Body of pancreas (tissue), 4 donors: ENCODE results near the gene SYT13. TPM values are rescaled to one million over a fixed set of nuclear protein-coding genes. Genes with fewer than 3 reads are reported as not detected.

Source experiments
- ATAC-seq: fragments of 150-250 bp; one replicate; pipeline ENCODE4 v1.9.1; 2016
- DNase-seq, 4 donors: peaks; one replicate each; pipeline ENCODE4 v3.0.0-alpha.2; 2019
- H3K27ac ChIP-seq, 4 donors: fragments of 200-600 bp; sonication (generic); 1 replicate in 3 of 4; 2 replicates in 1 of 4; pipeline versions ENCODE4 v1.5.1 to v1.6.1; 2016 to 2019; ENCODE audit warnings: mild to moderate bottlenecking in 1 of 4, mixed read lengths in 1 of 4, moderate library complexity in 1 of 4
- H3K27me3 ChIP-seq, 2 donors: fragments of 200-600 bp; sonication (generic); one replicate each; pipeline ENCODE4 v1.6.0; 2016; ENCODE audit warnings: mild to moderate bottlenecking in 1 of 2
- H3K36me3 ChIP-seq, 2 donors: fragments of 200-600 bp; sonication (generic); replicated peaks in 1 of 2; 2 replicates each; pipeline ENCODE4 v1.5.1; 2016; ENCODE audit warnings: low read depth in 2 of 2; ENCODE audit not compliant: insufficient read depth in 1 of 2
- H3K4me1 ChIP-seq: fragments of 200-600 bp; sonication (generic); one replicate; pipeline ENCODE4 v1.6.0; 2016
- H3K4me3 ChIP-seq, 2 donors: fragments of 200-600 bp; sonication (generic); 1 replicate in 1 of 2; 2 replicates in 1 of 2; pipeline ENCODE4 v1.5.1; 2016 to 2019
- H3K9me3 ChIP-seq, 3 donors: fragments of 200-600 bp; sonication (generic); 1 replicate in 2 of 3; 2 replicates in 1 of 3; pipeline ENCODE4 v1.5.1; 2016
- POLR2A ChIP-seq, 3 donors: fragments of 450-650 bp; IDR thresholded peaks; one replicate each; pipeline ENCODE4 v1.6.1; 2016; ENCODE audit warnings: antibody characterized with exemption in 3 of 3, mild to moderate bottlenecking in 2 of 3
- WGBS, 2 donors: methylation state at CpG; one replicate each; pipeline ENCODE4 v1.1.5; 2017; 5-methylcytosine and 5-hydroxymethylcytosine counted together
- intact Hi-C: fragments of 100-400 bp; cut with DNase I; formaldehyde crosslinking; loops from one replicate; pipeline ENCODE4 v1.15.1; 2023
- total RNA-seq, 2 donors: library from RNA; depleted of rRNA; stranded (reverse); fragments of >200 nt; gene quantifications; one replicate each; pipeline ENCODE4 v1.1.0, GENCODE V29; 2016
- TF ChIP-seq, protein P1 (sequence below), 7 experiments: fragments of 450-650 bp in 4 of 7; fragments of 200-600 bp in 3 of 7; sonication (generic) in 3 of 7; IDR thresholded peaks; one replicate each; pipeline ENCODE4 v1.5.1; 2016 to 2019; ENCODE audit warnings: antibody characterized with exemption in 7 of 7

SYT13 gene
- total RNA-seq, 2 donors from 2014 or later, result 6.7 to 9.9 TPM

DNA sequence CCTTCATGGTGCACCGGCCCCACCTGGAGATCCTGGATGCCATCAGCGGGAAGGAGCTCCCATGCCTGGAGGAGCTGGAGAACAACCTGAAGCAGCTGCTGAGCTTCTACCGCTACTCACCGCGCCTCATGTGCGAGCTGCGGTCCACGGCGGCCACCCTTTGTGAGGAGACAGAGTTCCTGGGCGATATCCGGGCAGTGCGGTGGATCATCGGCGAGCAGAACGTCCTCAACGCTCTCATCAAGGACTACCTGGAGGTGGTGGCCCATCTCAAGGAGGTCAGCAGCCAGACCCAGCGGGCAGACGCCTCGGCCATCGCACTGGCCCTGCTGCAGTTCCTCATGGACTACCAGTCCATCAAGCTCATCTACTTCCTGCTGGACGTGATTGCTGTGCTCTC lies 59.2 kb downstream of the SYT13 start:
- no peak for ATAC-seq
- intact Hi-C loops, result no loop called here
- peaks cover 0 to 7% of the 10 kb centered on the region in 2 donors for H3K36me3 ChIP-seq

DNA sequence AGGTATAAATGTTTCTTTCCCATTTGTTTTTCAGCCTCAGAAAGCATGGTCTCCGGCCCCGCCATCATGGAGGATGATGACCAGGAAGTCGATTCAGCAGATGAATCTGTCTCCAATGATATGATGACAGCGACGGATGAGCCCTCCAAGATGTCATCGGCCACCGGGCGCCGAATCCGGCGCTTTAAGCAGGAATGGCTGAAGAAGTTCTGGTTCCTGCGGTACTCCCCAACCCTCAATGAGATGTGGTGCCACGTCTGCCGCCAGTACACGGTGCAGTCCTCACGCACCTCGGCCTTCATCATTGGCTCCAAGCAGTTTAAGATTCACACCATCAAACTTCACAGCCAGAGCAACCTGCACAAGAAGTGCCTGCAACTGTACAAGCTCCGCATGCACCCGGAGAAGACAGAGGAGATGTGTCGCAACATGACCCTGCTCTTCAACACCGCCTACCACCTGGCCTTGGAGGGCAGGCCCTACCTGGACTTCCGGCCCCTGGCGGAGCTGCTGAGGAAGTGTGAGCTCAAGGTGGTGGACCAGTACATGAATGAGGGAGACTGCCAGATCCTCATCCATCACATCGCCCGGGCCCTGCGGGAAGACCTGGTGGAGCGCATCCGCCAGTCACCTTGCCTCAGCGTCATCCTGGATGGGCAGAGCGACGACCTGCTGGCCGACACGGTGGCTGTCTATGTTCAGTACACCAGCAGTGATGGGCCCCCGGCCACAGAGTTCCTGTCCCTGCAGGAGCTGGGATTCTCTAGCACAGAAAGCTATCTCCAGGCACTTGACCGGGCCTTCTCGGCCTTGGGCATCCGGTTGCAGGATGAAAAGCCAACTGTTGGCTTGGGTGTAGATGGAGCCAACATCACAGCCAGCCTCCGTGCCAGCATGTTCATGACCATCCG lies 59.9 kb downstream of the SYT13 start:
- intact Hi-C loops, result no loop called here
- H3K4me1 ChIP-seq, result no peaks in the 10 kb centered on the region
- H3K27ac ChIP-seq, result no peak overlapping the region
- H3K4me3 ChIP-seq, result no peak overlapping the region
- 92 to 96% methylated on average over 24 to 34 of the region's 39 CpGs for WGBS, 2 donors
- H3K36me3 ChIP-seq, result peaks cover 0 to 7% of the 10 kb centered on the region in 2 donors
- H3K27me3 ChIP-seq, result no peaks in the 10 kb centered on the region
- no peak for DNase-seq
- no peaks in the 10 kb centered on the region for H3K9me3 ChIP-seq
- TF ChIP-seq POLR2A (IDR thresholded peaks at IDR 0.05), result no peak
- TF ChIP-seq, protein P1, sequence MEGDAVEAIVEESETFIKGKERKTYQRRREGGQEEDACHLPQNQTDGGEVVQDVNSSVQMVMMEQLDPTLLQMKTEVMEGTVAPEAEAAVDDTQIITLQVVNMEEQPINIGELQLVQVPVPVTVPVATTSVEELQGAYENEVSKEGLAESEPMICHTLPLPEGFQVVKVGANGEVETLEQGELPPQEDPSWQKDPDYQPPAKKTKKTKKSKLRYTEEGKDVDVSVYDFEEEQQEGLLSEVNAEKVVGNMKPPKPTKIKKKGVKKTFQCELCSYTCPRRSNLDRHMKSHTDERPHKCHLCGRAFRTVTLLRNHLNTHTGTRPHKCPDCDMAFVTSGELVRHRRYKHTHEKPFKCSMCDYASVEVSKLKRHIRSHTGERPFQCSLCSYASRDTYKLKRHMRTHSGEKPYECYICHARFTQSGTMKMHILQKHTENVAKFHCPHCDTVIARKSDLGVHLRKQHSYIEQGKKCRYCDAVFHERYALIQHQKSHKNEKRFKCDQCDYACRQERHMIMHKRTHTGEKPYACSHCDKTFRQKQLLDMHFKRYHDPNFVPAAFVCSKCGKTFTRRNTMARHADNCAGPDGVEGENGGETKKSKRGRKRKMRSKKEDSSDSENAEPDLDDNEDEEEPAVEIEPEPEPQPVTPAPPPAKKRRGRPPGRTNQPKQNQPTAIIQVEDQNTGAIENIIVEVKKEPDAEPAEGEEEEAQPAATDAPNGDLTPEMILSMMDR (IDR thresholded peaks at IDR 0.05), result no peak
- no peak for ATAC-seq

More for the DNA sequence above, 59.2 kb downstream of the SYT13 start:
- no peak for TF ChIP-seq POLR2A (IDR thresholded peaks at IDR 0.05)
- TF ChIP-seq, protein P1 (IDR thresholded peaks at IDR 0.05), result no peak
- Histone ChIP-seq H3K9me3 (no peaks in the 10 kb centered on the region), H3K4me3 (no peak overlapping the region), H3K27me3 (no peaks in the 10 kb centered on the region), H3K27ac (no peak overlapping the region), H3K4me1 (no peaks in the 10 kb centered on the region)
- WGBS, 2 donors, result 92 to 94% methylated on average over 4 to 21 of the region's 21 CpGs
- DNase-seq, result no peak

DNA sequence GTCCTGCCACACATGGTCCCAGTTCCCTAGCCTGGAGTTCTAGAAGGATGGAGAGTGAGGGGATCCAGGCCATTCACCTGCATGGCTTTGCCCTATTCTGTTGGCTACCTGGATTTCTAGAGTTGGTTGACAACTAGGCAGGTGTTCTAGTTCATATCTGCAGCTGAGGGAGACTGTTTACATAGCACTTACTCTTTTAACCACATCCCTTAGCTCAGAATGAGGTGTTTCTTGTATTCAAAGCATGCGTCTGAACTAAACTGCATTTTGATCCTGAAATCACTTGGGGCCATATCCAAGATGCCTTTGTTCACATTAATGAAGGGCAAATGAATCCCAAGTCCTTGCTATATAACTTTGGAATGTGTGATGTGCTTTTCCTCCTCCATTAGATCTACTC lies 60.9 kb downstream of the SYT13 start:
- no peaks in the 10 kb centered on the region for H3K4me1 ChIP-seq
- no peak for ATAC-seq
- intact Hi-C loops, result no loop called here
- H3K36me3 ChIP-seq, result peaks cover 0 to 7% of the 10 kb centered on the region in 2 donors
- H3K27me3 ChIP-seq, result no peaks in the 10 kb centered on the region
- WGBS, 2 donors, result 88 to 100% methylated on average over 1 of the region's 1 CpG
- no peak overlapping the region for H3K4me3 ChIP-seq
- no peak for DNase-seq
- no peak overlapping the region for H3K27ac ChIP-seq
- H3K9me3 ChIP-seq, result no peaks in the 10 kb centered on the region
- TF ChIP-seq, protein P1 (IDR thresholded peaks at IDR 0.05), result no peak
- no peak for TF ChIP-seq POLR2A (IDR thresholded peaks at IDR 0.05)

DNA sequence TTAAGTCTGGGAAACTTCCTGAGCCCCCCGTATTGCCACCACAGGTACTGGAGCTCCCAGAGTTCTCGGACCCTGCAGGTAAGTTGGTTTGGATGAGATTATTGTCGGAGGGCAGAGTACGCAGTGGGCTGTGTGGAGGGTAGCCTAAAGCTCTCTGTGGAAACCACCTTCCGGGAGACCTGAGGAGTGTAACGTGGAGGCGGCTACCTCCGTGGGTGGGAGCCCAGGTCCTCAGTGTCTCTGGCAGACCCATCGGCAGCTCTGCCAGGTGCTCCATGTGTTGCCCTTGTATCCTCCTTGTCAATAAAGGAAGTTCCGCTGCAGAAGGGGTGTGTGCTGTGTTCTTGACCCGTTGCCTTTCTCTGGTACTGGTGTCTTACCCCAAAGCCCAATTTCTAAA lies 61.4 kb downstream of the SYT13 start:
- 93 to 96% methylated on average over 11 of the region's 11 CpGs for WGBS, 2 donors
- TF ChIP-seq, protein P1 (IDR thresholded peaks at IDR 0.05), result no peak
- no peak for TF ChIP-seq POLR2A (IDR thresholded peaks at IDR 0.05)
- H3K27me3 ChIP-seq, result no peaks in the 10 kb centered on the region
- no peaks in the 10 kb centered on the region for H3K9me3 ChIP-seq
- no peak overlapping the region for H3K27ac ChIP-seq
- intact Hi-C loops, result no loop called here
- peaks cover 0 to 7% of the 10 kb centered on the region in 2 donors for H3K36me3 ChIP-seq
- H3K4me3 ChIP-seq, result no peak overlapping the region
- DNase-seq (no peak), ATAC-seq (no peak)
- H3K4me1 ChIP-seq, result no peaks in the 10 kb centered on the region
